H9 (cell line): Measurements from ENCODE around the gene XXYLT1. TPM values are rescaled to one million over a fixed set of nuclear protein-coding genes. Genes with fewer than 3 reads are reported as not detected.
A peak's percentile ranks its signal among the peaks of the same experiment; 100 is the strongest.

Experiments
- DNase-seq: peaks from one replicate; pipeline ENCODE4 v3.0.0-alpha.2; 2017
- H2AFZ ChIP-seq: one replicate; pipeline ENCODE4 v1.6.1; 2013; ENCODE audit warnings: mild to moderate bottlenecking, low read length, control low read depth, moderate library complexity
- H2AK5ac ChIP-seq: 2 replicates; pipeline ENCODE4 v1.6.1; 2013; ENCODE audit warnings: low read length, control low read depth, mixed read lengths; ENCODE audit not compliant: insufficient read length
- H2BK120ac ChIP-seq: one replicate; pipeline ENCODE4 v1.6.1; 2013; ENCODE audit warnings: low read depth, mild to moderate bottlenecking, low read length, control low read depth, inconsistent platforms; ENCODE audit not compliant: poor library complexity, severe bottlenecking
- H2BK12ac ChIP-seq: 2 replicates; pipeline ENCODE4 v1.6.1; 2013; ENCODE audit warnings: low read length, control low read depth, mixed read lengths, low read depth; ENCODE audit not compliant: insufficient read length
- H2BK15ac ChIP-seq: 2 replicates; pipeline ENCODE4 v1.6.1; 2013; ENCODE audit warnings: low read depth, low read length, control low read depth
- H2BK20ac ChIP-seq: one replicate; pipeline ENCODE4 v1.6.1; 2013; ENCODE audit warnings: low read depth, mild to moderate bottlenecking, low read length, control low read depth, inconsistent platforms; ENCODE audit not compliant: poor library complexity, severe bottlenecking
- H2BK5ac ChIP-seq: 2 replicates; pipeline ENCODE4 v1.6.1; 2013; ENCODE audit warnings: low read length, control low read depth, mixed read lengths; ENCODE audit not compliant: insufficient read length
- H3K14ac ChIP-seq: 2 replicates; pipeline ENCODE4 v1.6.1; 2013; ENCODE audit warnings: low read length, control low read depth; ENCODE audit not compliant: insufficient read depth
- H3K18ac ChIP-seq: 2 replicates; pipeline ENCODE4 v1.6.1; 2013; ENCODE audit warnings: low read depth, mild to moderate bottlenecking, mixed read lengths, low read length, control low read depth; ENCODE audit not compliant: insufficient read length
- H3K23ac ChIP-seq: 2 replicates; pipeline ENCODE4 v1.6.1; 2013; ENCODE audit warnings: low read length, control low read depth, mixed read lengths, low read depth; ENCODE audit not compliant: insufficient read length
- H3K23me2 ChIP-seq: 2 replicates; pipeline ENCODE4 v1.6.1; 2013; ENCODE audit warnings: low read depth, mild to moderate bottlenecking, mixed read lengths, low read length, control low read depth; ENCODE audit not compliant: insufficient read length, poor library complexity, severe bottlenecking
- H3K27ac ChIP-seq: 2 replicates; pipeline ENCODE4 v1.5.1; 2013; ENCODE audit warnings: low read length, control low read depth, mixed read lengths, low read depth; ENCODE audit not compliant: insufficient read length
- H3K27me3 ChIP-seq: 2 replicates; pipeline ENCODE4 v1.6.1; 2013; ENCODE audit warnings: low read length, control low read depth, inconsistent platforms; ENCODE audit not compliant: insufficient read depth
- H3K4ac ChIP-seq: 2 replicates; pipeline ENCODE4 v1.6.1; 2013; ENCODE audit warnings: low read depth, mild to moderate bottlenecking, control low read depth, inconsistent platforms, low read length, moderate library complexity
- H3K4me1 ChIP-seq: 2 replicates; pipeline ENCODE4 v1.6.1; 2013; ENCODE audit warnings: low read length, control low read depth, inconsistent platforms; ENCODE audit not compliant: insufficient read depth
- H3K4me2 ChIP-seq: 2 replicates; pipeline ENCODE4 v1.6.1; 2013; ENCODE audit warnings: low read length, control low read depth, mixed read lengths; ENCODE audit not compliant: insufficient read length, insufficient read depth
- H3K56ac ChIP-seq: 2 replicates; pipeline ENCODE4 v1.6.1; 2013; ENCODE audit warnings: low read depth, mild to moderate bottlenecking, mixed read lengths, low read length, control low read depth; ENCODE audit not compliant: insufficient read length
- H3K79me1 ChIP-seq: 2 replicates; pipeline ENCODE4 v1.6.1; 2013; ENCODE audit warnings: low read depth, mild to moderate bottlenecking, moderate library complexity, low read length, control low read depth, inconsistent platforms; ENCODE audit not compliant: insufficient read depth, poor library complexity, severe bottlenecking
- H3K79me2 ChIP-seq: 2 replicates; pipeline ENCODE4 v1.6.1; 2013; ENCODE audit warnings: low read length, control low read depth, inconsistent platforms; ENCODE audit not compliant: insufficient read depth
- H3K9ac ChIP-seq: 2 replicates; pipeline ENCODE4 v1.6.1; 2013; ENCODE audit warnings: low read length, control low read depth, mixed read lengths; ENCODE audit not compliant: insufficient read length; ENCODE audit errors: extremely low read depth
- H3K9me3 ChIP-seq: one replicate; pipeline ENCODE4 v1.6.1; 2013; ENCODE audit warnings: low read depth, low read length, inconsistent platforms; ENCODE audit not compliant: control insufficient read depth
- H3T11ph ChIP-seq: one replicate; pipeline ENCODE4 v1.6.1; 2013; ENCODE audit warnings: mild to moderate bottlenecking, low read length, control low read depth, inconsistent platforms
- H4K20me1 ChIP-seq: one replicate; pipeline ENCODE4 v1.6.1; 2013; ENCODE audit not compliant: control insufficient read depth, insufficient read length, insufficient read depth
- H4K5ac ChIP-seq: 2 replicates; pipeline ENCODE4 v1.6.1; 2013; ENCODE audit warnings: low read depth, mild to moderate bottlenecking, mixed read lengths, low read length, control low read depth; ENCODE audit not compliant: insufficient read length
- H4K8ac ChIP-seq: replicated peaks from 2 replicates; pipeline ENCODE4 v1.6.1; 2013; ENCODE audit warnings: low read length, control low read depth, mixed read lengths, low read depth; ENCODE audit not compliant: insufficient read length
- H4K91ac ChIP-seq: 2 replicates; pipeline ENCODE4 v1.6.1; 2013; ENCODE audit warnings: low read depth, mild to moderate bottlenecking, moderate library complexity, mixed read lengths, low read length, control low read depth; ENCODE audit not compliant: insufficient read length
- H3K27ac Mint-ChIP-seq, 3 experiments: 2 replicates in 2 of 3; 3 replicates in 1 of 3; pipeline ENCODE4 v1.8.0; 2020 to 2021; ENCODE audit warnings: mixed read lengths in 3 of 3, mild to moderate bottlenecking in 1 of 3, moderate library complexity in 1 of 3
- H3K27me3 Mint-ChIP-seq: 2 replicates; pipeline ENCODE4 v1.8.0; 2021; ENCODE audit warnings: low read depth, mild to moderate bottlenecking, moderate library complexity, mixed read lengths
- H3K36me3 Mint-ChIP-seq, 3 experiments: 2 replicates in 2 of 3; 3 replicates in 1 of 3; pipeline ENCODE4 v1.8.0; 2020 to 2021; ENCODE audit warnings: low read depth in 3 of 3, mixed read lengths in 3 of 3; ENCODE audit not compliant: insufficient read depth in 1 of 3
- H3K4me1 Mint-ChIP-seq, 2 experiments: 2 replicates each; pipeline ENCODE4 v1.8.0; 2020; ENCODE audit warnings: mixed read lengths in 2 of 2
- H3K4me3 Mint-ChIP-seq, 2 experiments: 2 replicates in 1 of 2; 3 replicates in 1 of 2; pipeline ENCODE4 v1.8.0; 2020 to 2021; ENCODE audit warnings: mild to moderate bottlenecking in 2 of 2, mixed read lengths in 2 of 2, moderate library complexity in 1 of 2
- H3K9me3 Mint-ChIP-seq, 2 experiments: 2 replicates in 1 of 2; 3 replicates in 1 of 2; pipeline ENCODE4 v1.8.0; 2020; ENCODE audit warnings: mild to moderate bottlenecking in 2 of 2, mixed read lengths in 2 of 2, moderate library complexity in 1 of 2
- CTCF ChIP-seq: fragments of 200-600 bp; sonication (generic); conservative IDR thresholded peaks from 3 replicates; pipeline ENCODE4 v1.8.0; 2021; ENCODE audit warnings: antibody characterized with exemption, mild to moderate bottlenecking
- WGBS: extraction: QIAGEN DNeasy Blood & Tissue Kit; methylation state at CpG from one replicate; pipeline ENCODE4 v1.1.7; 2013; ENCODE audit warnings: missing lambda C conversion rate, low lambda C conversion rate, mixed read lengths; ENCODE audit not compliant: insufficient read length; ENCODE audit errors: extremely low coverage; 5-methylcytosine and 5-hydroxymethylcytosine counted together
- total RNA-seq: library from RNA; stranded (reverse); gene quantifications from 2 replicates; pipeline ENCODE4 v1.2.1, GENCODE V29; 2021

Gene XXYLT1
- total RNA-seq, 1 experiment from 2014 or later = 22.7 TPM

DNA sequence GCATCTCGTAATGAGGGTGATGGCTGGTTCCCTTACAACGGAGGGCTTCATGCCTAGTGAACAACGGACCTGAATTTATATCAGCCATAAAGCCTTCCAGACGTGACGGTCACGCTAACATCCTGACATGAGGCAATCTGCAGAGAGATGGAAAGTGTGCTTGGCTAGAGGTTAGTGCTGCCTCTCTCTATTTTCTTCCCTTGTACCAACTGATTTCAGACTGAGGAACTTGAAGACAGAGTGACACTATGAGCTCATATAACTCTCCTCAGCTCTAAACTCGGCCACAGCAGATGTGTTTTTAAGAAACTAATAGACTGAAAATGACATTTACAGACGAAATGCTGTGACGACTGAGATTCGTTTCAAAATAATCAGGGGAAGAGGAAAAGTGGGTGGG lies 122.4 kb downstream of the XXYLT1 start:
- Histone ChIP-seq H4K5ac (no peak overlapping the region), H4K20me1 (no peaks in the 10 kb centered on the region), H3K23me2 (no peaks in the 10 kb centered on the region), H3K4ac (no peak overlapping the region), H2BK5ac (no peak overlapping the region), H2BK12ac (no peak overlapping the region), H3K79me1 (no peaks in the 10 kb centered on the region), H3K4me1 (peaks cover 9% of the 10 kb centered on the region; the same call in 1 of the 2 replicates), H4K8ac (no peak overlapping the region), H3K9me3 (no peaks in the 10 kb centered on the region), H3K79me2 (no peaks in the 10 kb centered on the region; the same call in 1 of the 2 replicates), H3K14ac (no peak overlapping the region), H2AFZ (no peak overlapping the region), H3K27me3 (no peaks in the 10 kb centered on the region), H3K23ac (no peak overlapping the region), H2BK15ac (no peak overlapping the region), H3K18ac (no peak overlapping the region), H3K4me2 (no peak overlapping the region), H2BK120ac (no peak overlapping the region), H3K9ac (no peak overlapping the region), H2BK20ac (no peak overlapping the region), H3K56ac (no peak overlapping the region), H4K91ac (no peak overlapping the region), H3K27ac (no peak overlapping the region), H3T11ph (no peak overlapping the region), H2AK5ac (no peak overlapping the region)
- Mint-ChIP-seq H3K4me3 (no peak overlapping the region), H3K9me3 (no peaks in the 10 kb centered on the region), H3K27ac (peak overlapping the region in 1 of 3 experiments; percentile 46; a peak in 1 of 7 replicates), H3K36me3 (peaks cover 0 to 3% (median 0%) of the 10 kb centered on the region in 3 experiments; a peak in 1 of 7 replicates), H3K4me1 (peaks cover 32 to 53% of the 10 kb centered on the region in 2 experiments), H3K27me3 (no peaks in the 10 kb centered on the region)
- DNase-seq = no peak
- TF ChIP-seq CTCF = no peak
- no CpG with 5 or more reads among the region's 10 CpGs for WGBS
